Loucy (cell line): Measurements from ENCODE around the gene ADRA2A.

ENCODE experiments used
- EZH2phosphoT487 ChIP-seq: fragments of 200-600 bp; IDR thresholded peaks from 2 replicates; pipeline ENCODE4 v1.6.1; 2018; ENCODE audit warnings: antibody characterized with exemption, mild to moderate bottlenecking, moderate library complexity, borderline replicate concordance
- TF ChIP-seq, protein P1 (sequence below): fragments of 200-600 bp; sonication (generic); conservative IDR thresholded peaks from 2 replicates; pipeline ENCODE4 v1.5.1; 2014; ENCODE audit warnings: mild to moderate bottlenecking, antibody characterized with exemption, low read length

DNA sequence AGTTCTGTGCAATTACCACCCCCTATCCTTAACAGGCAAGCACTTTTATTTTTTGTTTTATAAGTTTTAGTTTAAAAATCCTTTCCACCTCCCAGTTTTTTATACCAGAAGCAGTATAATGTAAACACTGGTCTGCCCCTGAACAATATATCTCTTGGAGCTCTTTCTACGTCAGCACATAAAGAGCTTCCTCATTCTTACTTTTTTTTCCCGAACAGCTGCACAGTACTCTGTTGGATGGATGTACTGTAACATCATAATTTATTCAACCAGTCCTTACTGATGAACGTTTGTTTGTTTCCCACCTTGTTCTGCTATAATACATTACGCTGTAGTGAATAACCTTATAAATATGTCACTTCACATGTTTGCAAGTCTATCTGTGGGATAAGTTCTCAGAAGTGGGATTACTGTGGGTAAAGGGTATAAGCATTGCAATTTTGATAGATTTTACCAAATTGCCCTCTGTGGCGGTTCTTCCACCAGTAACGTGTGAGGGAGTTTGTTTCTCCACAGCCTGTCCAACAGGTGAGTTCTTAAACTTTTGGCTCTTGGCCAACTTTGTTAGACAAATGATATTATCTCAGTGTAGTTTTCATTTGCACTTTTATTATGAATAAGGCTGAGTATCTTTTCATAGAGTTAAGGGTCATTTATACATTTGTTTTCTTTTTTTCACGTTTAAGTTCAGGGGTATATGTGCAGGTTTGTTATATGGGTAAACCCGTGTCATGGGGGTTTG is 32.8 kb downstream of the ADRA2A start:
- TF ChIP-seq, protein P1, sequence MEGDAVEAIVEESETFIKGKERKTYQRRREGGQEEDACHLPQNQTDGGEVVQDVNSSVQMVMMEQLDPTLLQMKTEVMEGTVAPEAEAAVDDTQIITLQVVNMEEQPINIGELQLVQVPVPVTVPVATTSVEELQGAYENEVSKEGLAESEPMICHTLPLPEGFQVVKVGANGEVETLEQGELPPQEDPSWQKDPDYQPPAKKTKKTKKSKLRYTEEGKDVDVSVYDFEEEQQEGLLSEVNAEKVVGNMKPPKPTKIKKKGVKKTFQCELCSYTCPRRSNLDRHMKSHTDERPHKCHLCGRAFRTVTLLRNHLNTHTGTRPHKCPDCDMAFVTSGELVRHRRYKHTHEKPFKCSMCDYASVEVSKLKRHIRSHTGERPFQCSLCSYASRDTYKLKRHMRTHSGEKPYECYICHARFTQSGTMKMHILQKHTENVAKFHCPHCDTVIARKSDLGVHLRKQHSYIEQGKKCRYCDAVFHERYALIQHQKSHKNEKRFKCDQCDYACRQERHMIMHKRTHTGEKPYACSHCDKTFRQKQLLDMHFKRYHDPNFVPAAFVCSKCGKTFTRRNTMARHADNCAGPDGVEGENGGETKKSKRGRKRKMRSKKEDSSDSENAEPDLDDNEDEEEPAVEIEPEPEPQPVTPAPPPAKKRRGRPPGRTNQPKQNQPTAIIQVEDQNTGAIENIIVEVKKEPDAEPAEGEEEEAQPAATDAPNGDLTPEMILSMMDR, result no peak
- TF ChIP-seq EZH2phosphoT487, result no peak
